ENCODE measurements around the gene PNRC2.

The PNRC2 gene, protein sequence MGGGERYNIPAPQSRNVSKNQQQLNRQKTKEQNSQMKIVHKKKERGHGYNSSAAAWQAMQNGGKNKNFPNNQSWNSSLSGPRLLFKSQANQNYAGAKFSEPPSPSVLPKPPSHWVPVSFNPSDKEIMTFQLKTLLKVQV

DNA sequence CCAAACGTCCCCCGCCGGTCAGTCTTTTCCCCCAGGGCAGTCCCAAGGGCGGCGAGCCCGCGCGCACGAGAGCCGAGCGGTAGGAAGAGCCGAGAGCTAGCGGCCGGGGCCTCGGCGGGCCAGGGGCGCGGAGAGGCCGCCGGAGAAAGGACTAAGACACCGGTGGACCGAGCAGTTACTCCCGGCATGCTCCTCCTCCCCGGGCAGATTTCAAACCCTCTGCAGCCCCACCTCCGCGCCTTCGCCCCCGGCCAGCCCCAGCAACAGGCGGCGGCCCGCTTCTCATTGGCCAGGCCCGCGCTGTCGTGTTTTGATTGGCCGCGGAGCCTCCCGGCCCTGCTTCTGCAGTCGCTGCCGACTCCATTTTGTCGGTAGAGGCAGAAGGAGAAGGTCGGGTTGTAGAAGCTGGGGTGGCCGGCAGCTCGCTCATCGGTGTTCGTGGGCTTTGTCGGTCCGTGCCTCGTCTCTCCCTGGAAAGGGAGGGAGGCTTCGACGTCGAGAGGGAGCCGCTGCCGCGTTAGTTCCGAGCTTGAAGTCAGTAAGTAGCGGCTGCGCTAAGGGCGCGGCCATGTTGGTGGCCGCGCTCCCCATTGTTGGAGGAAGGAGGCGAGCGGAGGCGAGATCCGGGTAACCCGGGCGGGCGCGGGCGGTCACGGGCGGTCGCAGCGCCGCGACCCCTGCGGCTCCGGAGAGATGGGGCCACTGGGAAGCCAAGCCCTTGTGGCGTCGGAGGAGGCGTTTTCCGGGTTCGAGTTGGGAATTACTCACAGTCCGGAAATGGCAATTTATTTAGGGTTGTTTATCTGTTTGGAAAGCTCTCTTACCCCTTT, at the start of gene PNRC2:
Gene PNRC2, plus strand, starts transcription at position 368 of the 830 bp plus-strand sequence. CDS start 1,630 bp downstream, outside the sequence.
- DNase-seq (ENCODE audit: low read depth in 2 of 2), result peak; percentile 93 to 94

DNA sequence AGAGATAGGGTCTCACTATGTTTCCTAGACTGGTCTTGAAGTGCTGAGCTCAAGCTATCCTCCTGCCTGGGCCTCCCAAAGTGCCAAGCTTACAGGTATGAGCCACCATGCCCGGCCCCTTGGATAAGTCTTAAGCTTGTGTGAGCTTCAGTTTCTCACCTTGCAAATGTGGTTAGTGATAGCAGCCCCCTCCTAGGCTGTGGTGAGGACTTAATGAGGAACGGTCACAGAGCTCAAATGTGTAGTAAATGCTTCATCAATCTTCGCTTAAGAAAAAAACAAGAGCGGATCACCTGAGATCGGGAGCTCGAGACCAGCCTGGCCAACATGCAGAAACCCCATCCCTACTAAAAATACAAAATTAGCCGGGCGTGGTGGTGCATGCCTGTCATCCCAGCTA, 49.5 kb upstream of the PNRC2 start:
- DNase-seq (ENCODE audit: low read depth in 2 of 2), result no peak

DNA sequence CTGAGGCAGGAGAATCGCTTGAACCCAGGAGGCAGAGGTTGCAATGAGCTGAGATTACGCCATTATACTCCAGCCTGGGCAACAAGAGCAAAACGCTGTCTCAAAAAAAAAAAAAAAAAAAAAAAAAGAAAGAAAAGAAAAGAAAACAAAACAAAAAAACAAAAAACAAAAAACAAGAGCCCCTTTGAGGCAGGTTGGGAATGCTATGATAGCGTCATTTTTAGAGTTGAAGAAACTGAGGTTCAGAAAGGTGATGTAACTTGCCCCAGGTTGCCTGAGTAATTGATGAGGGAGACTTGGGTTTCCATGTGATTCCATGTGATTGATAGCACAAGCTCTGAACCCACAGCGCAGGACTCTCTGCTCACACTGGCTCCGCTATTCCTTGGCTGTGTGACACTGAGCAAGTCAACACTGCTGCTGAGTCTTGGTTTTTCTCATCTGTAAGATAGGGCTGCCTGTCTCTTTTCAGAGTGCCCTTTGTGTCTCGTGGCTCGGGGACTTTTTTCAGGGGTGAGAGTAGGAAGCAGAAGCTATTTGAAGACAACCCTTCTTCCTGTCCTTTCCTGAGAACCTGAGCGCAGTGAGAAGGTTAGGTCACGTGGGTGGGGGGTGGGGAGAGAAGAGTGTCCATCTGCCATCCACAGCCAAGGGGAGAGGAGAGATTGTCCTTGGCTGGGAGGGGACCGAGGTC, 48.9 kb upstream of the PNRC2 start:
- no peak for DNase-seq (ENCODE audit: low read depth in 2 of 2)

DNA sequence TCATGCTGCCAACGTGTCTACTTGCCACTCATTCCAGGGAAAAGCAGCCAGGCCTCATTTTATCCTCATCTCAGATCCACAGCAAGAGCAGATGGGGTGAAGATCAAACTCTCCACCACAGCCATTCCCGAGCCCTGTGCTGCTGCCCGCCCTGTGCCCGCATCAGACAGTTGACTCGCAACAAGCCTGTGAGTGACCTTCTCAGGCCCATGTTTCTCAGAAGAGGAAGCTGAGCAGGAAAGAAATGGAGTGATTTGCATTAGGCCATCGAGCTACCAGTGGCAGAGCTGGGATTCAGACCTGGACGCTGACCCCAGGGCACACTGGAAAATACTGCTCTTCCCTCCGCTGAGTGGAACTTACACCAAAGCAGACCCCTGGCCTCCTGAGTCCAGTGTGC, 47.7 kb upstream of the PNRC2 start:
- DNase-seq (ENCODE audit: low read depth in 2 of 2), result no peak

DNA sequence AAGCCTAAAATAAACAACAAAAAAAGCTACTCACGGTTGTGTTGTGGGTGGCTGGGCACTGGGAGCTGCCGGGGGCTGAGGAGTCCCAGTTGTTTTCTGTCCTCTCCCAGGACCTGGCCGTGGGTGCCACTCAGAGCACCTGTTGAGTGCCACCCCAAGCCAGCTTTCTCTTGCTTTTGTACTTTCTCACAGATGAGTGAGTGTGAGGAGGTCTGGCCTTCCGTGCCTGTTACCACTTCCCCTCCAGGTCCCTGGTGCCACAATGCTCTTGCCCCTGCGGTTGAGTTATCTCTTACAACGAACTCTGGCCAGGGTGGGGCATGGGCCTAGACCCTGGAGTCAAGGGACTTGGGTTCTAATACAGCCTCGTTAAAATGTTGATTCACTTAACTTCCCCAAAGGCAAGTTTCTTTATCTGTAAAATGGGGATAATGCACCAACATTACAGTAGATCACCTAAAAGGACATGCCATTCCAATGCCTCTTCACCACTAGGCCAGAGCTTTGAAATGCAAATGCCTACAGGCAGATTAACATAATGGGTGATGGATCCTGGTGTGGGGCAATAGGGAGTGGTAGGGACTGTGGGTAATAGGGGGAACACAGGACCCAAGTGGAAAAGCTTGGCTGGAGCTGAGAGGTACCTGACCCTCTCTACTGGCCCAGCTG, 46.3 kb upstream of the PNRC2 start, which contains the start of gene CNR2:
Gene CNR2, minus strand, starts transcription at position 151 of the 669 bp plus-strand sequence. CDS start 37,745 bp downstream, outside the sequence.
- no peak for DNase-seq (ENCODE audit: low read depth in 2 of 2)

DNA sequence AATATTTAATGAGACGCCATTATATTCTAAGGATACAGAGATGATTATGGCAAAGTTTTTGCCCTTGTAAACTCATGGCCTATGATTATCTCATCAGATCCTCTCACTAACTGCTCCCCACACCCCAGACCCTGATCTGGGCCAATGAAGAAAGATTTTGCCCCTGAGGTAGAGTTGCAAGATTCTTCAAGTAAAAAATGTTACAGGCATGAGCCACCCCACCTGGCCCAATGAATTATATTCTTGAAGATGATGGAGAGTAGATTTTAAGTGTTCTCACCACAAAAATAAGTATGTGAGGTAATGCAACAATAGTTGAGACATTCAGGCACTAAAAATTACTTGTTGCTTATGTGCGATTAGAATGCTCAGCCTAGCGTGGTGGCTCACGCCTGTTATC, 44.7 kb upstream of the PNRC2 start:
- no peak for DNase-seq (ENCODE audit: low read depth in 2 of 2)

DNA sequence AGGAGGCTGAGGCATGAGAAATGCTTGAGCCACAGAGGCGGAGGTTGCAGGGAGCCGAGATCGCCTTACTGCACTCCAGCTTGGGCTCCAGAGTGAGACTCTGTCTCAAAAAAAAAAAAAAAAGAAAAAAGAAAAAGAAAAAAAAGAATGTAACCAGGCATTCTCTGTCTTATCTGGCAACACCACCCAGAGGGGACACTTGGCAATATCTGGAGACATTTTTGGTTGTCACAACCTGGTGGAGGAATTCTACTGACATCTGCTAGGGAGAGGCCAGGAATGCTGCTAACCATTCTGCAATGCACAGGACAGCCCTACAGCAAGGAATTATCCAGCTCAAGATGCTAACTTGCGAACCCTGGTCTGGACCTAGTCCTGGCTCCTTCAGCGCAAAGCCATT, 44.2 kb upstream of the PNRC2 start:
- no peak for DNase-seq (ENCODE audit: low read depth in 2 of 2)

DNA sequence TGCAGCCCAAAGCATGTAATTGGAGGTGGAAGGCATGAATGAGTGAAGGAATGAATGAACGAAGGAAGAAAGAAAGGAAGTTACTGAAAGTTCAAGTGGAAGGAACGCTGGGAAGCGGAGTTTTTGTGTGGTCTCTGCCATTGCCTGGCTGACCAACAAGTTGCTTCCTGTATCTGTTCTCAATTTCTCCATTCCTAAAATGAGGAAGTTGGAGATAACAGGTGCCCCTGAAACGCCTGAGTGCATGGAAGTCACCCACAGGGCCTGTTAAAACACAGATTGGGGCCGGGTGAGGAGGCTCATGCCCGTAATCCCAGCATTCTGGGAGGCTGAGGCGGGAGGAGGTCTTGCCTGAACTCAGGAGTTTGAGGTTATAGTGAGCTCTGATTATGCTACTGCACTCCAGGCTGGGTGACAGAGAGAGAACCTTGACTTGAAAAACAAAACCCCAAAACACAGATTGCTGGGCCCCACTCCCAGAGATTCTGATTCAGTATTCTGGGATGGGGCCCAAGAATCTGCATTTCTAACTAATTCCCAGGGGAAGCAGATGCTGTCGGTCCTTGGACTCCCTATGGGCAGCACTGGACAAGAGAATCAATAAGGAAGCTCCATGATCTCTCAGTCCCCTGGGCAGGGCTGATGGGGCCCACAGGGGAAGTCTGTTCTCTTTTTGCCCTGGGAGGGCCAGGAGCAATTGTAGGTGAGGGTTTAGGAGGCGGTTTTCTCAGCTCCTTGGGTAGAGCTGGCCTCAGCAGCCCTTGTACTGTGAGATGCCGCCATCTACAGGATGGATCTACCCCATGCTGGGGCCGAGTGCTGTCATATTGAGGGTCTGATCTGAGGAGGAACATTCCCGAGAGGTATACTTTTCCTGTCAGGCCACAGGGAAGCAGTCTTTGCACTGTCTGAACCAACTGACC, 43.2 kb upstream of the PNRC2 start:
- DNase-seq (ENCODE audit: low read depth in 2 of 2), result peak in 1 of 2 donors; percentile 23

DNA sequence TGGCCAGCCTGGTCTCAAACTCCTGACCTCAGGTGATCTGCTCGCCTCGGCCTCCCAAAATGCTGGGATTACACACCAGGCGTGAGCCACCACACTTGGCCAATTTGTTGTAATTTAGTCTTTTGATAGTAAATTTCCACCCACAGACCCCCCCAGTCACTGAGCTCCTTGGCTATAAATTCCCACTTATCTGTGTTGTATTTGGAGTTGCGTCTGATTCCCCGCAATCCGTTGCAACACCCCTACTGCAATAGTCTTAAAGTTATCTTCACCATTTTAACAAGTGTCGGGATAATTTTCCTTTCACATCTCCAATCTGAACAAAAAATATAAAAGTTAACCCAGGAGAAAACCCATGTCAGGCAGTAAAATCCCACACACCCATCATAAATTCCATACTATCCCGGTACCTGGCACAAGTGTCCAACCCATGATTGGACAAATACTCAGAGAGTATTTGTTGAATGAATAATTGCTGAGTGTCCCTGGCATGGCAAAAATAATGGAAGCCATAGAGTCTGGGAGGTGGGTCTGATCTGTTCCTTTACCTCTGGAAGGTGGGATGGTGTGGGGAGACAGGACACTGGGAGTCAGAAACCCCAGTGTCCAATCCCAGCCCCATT, 37.2 kb upstream of the PNRC2 start:
- no peak for DNase-seq (ENCODE audit: low read depth in 2 of 2)

DNA sequence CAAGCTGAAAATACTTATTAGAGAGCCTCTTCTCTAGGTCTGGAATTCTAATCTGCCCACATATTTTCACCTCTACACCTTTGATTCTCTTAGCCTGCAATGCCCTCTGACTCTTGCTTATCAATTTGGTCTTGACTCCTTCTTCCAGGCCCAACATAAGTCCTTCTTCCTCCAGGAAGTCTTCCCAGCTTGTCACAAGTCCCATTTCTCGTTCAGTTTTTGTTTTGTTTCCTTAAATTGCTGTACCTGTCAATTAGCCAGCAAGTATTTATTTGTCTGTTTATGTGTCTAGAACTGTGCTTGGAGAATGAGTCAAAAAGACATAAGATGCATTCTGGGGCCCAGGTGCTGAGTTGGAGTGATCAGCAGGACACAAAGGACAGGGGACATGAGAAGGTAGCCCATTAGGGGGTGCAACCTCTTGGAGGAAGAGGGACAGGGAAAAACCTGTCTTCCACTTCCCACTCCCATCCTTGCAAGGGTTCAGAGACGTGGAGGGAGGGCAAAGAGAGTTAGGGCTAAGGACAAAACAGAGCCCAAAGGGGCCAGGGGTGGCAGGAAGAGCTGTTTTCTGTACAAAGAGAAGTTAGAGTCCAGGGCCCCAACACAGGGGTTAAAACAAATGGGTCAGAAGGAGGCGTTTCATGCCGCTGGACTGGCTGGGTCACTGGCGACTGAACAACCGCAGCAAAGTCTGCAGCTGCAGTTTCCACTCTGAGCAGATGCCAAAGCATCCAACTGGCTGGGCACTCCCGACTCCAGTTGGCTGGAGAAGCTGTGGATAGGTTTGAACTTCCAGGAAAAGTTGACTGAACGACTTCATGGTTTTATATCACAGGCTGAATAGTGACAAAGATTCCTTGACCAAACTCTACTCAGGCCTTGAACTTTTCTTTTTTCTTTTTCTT, 35.8 kb upstream of the PNRC2 start:
- DNase-seq (ENCODE audit: low read depth in 2 of 2), result no peak

DNA sequence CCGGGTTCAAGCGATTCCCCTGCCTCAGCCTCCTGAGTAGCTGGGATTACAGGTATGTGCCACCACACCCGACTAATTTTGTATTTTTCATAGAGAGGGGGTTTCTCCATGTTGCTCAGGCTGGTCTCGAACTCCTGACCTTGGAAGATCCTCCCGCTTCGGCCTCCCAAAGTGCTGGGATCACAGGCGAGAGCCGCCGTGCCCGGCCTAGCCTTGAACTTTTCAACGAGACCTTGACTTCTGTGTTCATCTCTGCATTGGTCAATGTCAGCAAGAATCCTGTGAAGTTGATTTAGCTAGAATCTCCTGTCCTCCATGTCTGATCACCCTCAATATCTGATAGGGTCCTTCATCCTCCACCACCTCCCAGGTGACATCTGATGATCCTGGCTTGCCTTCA, 35.0 kb upstream of the PNRC2 start:
- no peak for DNase-seq (ENCODE audit: low read depth in 2 of 2)

DNA sequence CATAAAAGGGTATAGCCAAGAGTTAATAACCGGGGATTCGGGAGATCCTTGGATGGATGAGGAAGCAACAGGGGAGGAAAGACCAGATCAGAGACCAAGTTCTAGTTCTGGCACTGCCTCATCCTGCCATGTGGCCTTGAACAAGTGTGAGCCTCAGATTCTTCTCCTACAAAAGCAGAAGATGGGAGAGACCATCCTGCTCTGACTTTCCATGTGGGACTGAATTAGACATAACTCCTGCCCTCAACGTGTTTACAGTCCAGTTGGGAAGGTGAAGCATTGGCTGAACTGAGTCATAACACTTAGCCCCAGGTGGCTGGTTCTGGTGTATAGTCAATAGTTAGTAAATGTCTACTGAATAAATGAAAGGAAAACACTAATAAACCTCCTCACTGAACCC, 34.3 kb upstream of the PNRC2 start:
- no peak for DNase-seq (ENCODE audit: low read depth in 2 of 2)

DNA sequence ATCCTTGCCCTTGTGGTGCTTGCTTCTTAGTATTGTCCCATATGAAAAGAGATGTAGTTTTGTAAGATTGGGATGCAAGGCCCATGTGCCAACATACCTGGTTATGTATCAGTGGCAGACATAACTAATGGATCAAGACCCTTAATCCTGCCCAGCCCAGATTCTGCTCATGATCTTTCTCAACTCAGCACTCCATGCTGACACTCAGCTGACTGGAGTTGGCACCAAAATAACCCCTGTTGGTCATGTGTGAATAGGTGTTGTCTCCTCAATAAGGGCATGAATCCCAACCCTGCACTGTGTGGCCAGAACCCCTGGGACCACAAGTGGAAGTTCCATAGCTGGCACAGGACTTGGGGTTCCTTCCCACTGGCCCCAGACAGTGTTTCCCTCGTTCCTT, 32.5 kb upstream of the PNRC2 start:
- no peak for DNase-seq (ENCODE audit: low read depth in 2 of 2)

DNA sequence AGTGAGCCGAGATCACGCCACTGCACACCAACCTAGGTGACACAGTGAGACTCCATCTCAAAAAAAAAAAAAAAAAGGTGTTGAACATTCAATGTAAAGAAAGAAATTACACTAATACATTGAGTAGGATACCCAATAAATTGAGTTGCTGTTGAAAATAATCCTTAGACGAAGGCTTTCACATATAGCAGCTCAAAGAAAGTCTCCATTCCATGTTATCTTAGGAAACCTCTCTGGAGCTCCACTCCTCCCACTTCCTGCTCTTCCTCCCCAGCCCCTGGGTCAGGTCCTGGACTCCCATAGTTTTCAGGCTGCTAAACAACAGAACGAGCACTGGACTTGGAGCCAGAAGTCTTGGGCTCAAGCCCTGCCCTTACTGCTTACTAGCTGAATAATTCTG, 30.8 kb upstream of the PNRC2 start:
- no peak for DNase-seq (ENCODE audit: low read depth in 2 of 2)

DNA sequence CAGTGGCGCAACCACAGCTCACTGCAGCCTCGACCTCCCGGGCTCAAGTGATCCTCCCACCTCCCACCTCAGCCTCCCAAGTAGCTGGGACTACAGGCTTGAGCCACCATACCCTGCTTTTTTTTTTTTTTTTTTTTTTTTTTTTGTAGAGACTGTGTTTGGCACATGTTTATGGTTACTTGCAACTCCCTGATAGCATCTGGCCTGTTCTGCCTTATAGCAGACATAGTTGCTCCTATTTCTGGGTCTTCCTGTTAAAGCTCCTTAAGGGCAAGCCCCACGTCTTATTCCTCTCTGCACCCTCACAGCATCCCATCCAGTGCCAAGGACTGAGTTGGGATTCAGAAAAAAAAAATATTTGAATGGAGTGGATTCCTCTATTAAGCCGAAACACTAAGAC, 29.4 kb upstream of the PNRC2 start:
- no peak for DNase-seq (ENCODE audit: low read depth in 2 of 2)

DNA sequence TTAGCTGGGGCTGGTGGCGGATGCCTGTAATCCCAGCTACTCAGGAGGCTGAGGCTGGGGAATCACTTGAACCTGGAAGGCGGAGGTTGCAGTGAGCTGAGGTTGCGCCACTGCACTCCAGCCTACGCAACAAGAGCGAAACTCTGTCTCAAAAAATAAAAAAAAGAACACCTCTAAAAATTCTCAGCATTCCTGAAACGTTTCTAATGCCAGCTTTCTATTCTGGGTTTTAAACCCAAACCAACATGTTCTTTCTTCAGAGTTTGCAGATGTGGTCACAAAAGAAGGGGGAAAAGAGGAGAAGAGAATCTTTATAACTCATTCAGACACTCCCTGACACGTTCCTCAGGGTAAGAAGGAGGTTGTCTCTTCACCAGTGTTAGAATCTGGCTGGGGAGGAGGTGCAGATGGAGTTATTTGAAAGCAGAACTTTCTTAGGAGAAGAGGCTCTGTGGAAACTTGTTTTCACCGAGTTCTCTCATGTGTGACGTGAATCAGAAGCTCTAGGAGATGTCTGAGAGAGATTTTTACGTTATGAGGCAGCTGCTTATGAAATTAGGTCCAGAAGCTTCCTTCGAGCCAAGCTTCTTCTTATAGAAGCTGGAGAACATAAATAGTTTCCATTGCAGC, 28.7 kb upstream of the PNRC2 start:
- no peak for DNase-seq (ENCODE audit: low read depth in 2 of 2)

DNA sequence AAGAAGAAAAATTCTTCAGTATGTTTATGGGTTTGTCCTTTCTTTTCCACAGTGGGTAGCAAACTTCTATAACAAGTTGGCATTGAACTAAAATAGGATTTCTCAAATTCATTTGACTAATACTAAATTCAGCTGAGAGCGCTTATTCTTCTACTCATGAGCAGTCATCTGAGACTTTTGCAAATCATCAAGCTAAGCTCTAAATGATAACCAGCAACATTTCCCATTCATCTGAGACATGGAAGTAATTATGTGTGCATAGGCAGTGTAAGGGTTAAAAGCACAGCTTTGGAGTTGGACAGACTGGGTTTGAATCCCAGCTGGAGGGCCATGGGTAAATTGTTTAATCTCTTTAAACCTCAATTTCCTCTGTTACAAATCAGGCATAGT, 28.1 kb upstream of the PNRC2 start:
- no peak for DNase-seq (ENCODE audit: low read depth in 2 of 2)

DNA sequence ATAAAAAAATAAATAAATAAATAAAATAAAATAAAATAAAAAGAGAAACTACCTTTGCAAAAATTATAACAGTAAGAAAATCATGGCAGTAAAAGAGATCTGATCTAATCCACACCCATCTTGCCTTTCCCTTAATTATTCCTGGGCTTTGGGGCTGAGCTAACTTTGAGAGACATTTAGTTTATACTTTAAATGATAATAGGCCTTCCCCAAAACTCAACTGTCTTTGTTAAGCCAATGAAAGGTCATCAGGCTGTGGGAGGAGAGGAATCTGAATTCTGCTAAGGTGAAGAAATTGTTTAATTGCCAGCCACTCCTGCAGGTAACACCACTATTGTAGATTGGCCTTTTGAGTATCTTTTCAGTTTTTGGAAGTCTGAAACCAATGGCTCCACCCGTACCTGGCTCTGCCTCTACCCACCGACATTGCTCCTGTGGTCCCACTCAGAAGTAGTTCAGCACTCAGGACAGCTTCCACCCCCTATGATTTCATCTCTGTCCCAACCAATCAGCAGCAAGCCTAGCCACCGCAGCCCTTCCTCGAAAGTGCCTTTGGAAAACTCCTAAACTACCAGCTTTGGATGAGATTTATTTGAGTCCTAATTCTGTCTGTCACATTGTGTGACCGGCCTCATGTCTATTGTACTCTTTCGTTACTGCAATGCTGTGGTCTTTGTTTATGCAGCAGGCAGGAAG, 23.0 kb upstream of the PNRC2 start:
- DNase-seq (ENCODE audit: low read depth in 2 of 2), result no peak

DNA sequence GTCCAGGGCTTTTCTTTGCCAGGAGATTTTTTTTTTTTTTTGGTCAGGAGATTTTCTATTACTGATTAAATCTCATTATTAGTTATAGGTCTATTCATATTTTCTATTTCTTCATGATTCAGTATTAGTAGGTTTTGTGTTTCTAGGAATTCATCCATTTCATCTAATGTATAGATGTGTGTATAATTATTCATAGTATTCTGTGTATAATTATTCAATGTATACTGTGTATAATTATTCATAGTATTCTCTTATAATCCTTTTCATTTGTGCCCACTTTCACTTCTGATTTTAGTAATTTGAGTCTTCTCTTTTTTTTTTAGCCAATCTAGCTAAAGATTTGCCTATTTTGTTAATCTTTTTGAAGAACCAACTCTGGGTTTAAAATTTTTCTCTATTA, 12.3 kb upstream of the PNRC2 start:
- no peak for DNase-seq (ENCODE audit: low read depth in 2 of 2)
